Hepatocyte (in vitro differentiated cells): Measurements from ENCODE around the gene ZSCAN18. TPM values are rescaled to one million over a fixed set of nuclear protein-coding genes. Genes with fewer than 3 reads are reported as not detected.

ENCODE experiments used
- DNase-seq: peaks from one replicate; pipeline ENCODE4 v3.0.0-alpha.2; 2016; ENCODE audit warnings: low spot score
- H2AFZ ChIP-seq: fragments of 200-600 bp; sonication (generic); 2 replicates; pipeline ENCODE4 v1.6.0; 2016; ENCODE audit warnings: antibody characterized with exemption, mild to moderate bottlenecking
- H3K27ac ChIP-seq: fragments of 200-600 bp; sonication (generic); 2 replicates; pipeline ENCODE4 v1.5.1; 2016; ENCODE audit warnings: mild to moderate bottlenecking
- H3K27me3 ChIP-seq: fragments of 200-600 bp; sonication (generic); 2 replicates; pipeline ENCODE4 v1.6.1; 2016
- H3K36me3 ChIP-seq: fragments of 200-600 bp; sonication (generic); replicated peaks from 2 replicates; pipeline ENCODE4 v1.5.1; 2016; ENCODE audit warnings: low read depth; ENCODE audit not compliant: insufficient read depth
- H3K4me1 ChIP-seq: fragments of 200-600 bp; sonication (generic); 2 replicates; pipeline ENCODE4 v1.5.1; 2016; ENCODE audit warnings: mild to moderate bottlenecking, moderate library complexity; ENCODE audit not compliant: insufficient read depth
- H3K4me2 ChIP-seq: fragments of 200-600 bp; sonication (generic); 2 replicates; pipeline ENCODE4 v1.6.0; 2016
- H3K4me3 ChIP-seq: fragments of 200-600 bp; sonication (generic); 2 replicates; pipeline ENCODE4 v1.5.1; 2016; ENCODE audit warnings: mild to moderate bottlenecking
- H3K79me2 ChIP-seq: fragments of 200-600 bp; sonication (generic); 2 replicates; pipeline ENCODE4 v1.6.0; 2017; ENCODE audit warnings: mild to moderate bottlenecking
- H3K9me2 ChIP-seq: fragments of 200-600 bp; sonication (generic); replicated peaks from 2 replicates; pipeline ENCODE4 v1.6.0; 2017; ENCODE audit warnings: mild to moderate bottlenecking; ENCODE audit not compliant: insufficient read depth
- H3K9me3 ChIP-seq: fragments of 200-600 bp; sonication (generic); 2 replicates; pipeline ENCODE4 v1.5.1; 2016; ENCODE audit warnings: low read depth, mild to moderate bottlenecking
- H4K20me1 ChIP-seq: fragments of 200-600 bp; sonication (generic); 2 replicates; pipeline ENCODE4 v1.6.0; 2016; ENCODE audit warnings: mild to moderate bottlenecking; ENCODE audit not compliant: insufficient read depth, poor library complexity, severe bottlenecking
- EZH2 ChIP-seq: fragments of 200-600 bp; sonication (generic); IDR thresholded peaks from 2 replicates; pipeline ENCODE4 v1.6.1; 2016; ENCODE audit warnings: antibody characterized with exemption, mild to moderate bottlenecking, borderline replicate concordance
- EZH2phosphoT487 ChIP-seq: fragments of 200-600 bp; sonication (generic); IDR thresholded peaks from one replicate; pipeline ENCODE4 v1.6.1; 2018; ENCODE audit warnings: antibody characterized with exemption, mild to moderate bottlenecking, low read depth, moderate library complexity; ENCODE audit not compliant: unreplicated experiment, severe bottlenecking
- WGBS: methylation state at CpG from one replicate; pipeline ENCODE4 v1.1.6; 2016; ENCODE audit warnings: low lambda C conversion rate; ENCODE audit errors: missing lambda C conversion rate; 5-methylcytosine and 5-hydroxymethylcytosine counted together
- polyA plus RNA-seq: library from polyadenylated mRNA; unstranded; fragments of >200 nt; fragmentation: Nextera tagmentation; extraction: Ambion mirVana; gene quantifications from 2 replicates; pipeline ENCODE4 v1.2.1, GENCODE V29; 2016
- total RNA-seq: library from RNA; depleted of rRNA; stranded (reverse); fragments of >200 nt; gene quantifications from 2 replicates; pipeline ENCODE4 v1.2.3, GENCODE V29; 2014
- TF ChIP-seq, protein P1 (sequence below): fragments of 200-600 bp; sonication (generic); IDR thresholded peaks from 2 replicates; pipeline ENCODE4 v1.5.1; 2016; ENCODE audit warnings: antibody characterized with exemption, mild to moderate bottlenecking; ENCODE audit not compliant: poor library complexity

The ZSCAN18 gene
- total and polyA plus RNA-seq, 2 experiments from 2014 or later: 49.8 to 59.1 TPM

- TF ChIP-seq EZH2: no peak
- TF ChIP-seq, protein P1, sequence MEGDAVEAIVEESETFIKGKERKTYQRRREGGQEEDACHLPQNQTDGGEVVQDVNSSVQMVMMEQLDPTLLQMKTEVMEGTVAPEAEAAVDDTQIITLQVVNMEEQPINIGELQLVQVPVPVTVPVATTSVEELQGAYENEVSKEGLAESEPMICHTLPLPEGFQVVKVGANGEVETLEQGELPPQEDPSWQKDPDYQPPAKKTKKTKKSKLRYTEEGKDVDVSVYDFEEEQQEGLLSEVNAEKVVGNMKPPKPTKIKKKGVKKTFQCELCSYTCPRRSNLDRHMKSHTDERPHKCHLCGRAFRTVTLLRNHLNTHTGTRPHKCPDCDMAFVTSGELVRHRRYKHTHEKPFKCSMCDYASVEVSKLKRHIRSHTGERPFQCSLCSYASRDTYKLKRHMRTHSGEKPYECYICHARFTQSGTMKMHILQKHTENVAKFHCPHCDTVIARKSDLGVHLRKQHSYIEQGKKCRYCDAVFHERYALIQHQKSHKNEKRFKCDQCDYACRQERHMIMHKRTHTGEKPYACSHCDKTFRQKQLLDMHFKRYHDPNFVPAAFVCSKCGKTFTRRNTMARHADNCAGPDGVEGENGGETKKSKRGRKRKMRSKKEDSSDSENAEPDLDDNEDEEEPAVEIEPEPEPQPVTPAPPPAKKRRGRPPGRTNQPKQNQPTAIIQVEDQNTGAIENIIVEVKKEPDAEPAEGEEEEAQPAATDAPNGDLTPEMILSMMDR: no peak
- TF ChIP-seq EZH2phosphoT487: no peak
- WGBS: 60% methylated on average over 53 of the region's 54 CpGs
- Histone ChIP-seq H3K4me3 (no peak overlapping the region), H3K27me3 (no peaks in the 10 kb centered on the region), H3K4me2 (no peak overlapping the region), H3K36me3 (no peaks in the 10 kb centered on the region), H3K27ac (no peak overlapping the region), H4K20me1 (no peaks in the 10 kb centered on the region), H3K79me2 (no peaks in the 10 kb centered on the region), H3K9me2 (no peaks in the 10 kb centered on the region), H3K9me3 (no peaks in the 10 kb centered on the region), H3K4me1 (no peaks in the 10 kb centered on the region), H2AFZ (no peak overlapping the region)
- DNase-seq: no peak
Observed at GRCh38 chr19:58042495-58043340, 55.3 kb downstream of the ZSCAN18 start.

DNA sequence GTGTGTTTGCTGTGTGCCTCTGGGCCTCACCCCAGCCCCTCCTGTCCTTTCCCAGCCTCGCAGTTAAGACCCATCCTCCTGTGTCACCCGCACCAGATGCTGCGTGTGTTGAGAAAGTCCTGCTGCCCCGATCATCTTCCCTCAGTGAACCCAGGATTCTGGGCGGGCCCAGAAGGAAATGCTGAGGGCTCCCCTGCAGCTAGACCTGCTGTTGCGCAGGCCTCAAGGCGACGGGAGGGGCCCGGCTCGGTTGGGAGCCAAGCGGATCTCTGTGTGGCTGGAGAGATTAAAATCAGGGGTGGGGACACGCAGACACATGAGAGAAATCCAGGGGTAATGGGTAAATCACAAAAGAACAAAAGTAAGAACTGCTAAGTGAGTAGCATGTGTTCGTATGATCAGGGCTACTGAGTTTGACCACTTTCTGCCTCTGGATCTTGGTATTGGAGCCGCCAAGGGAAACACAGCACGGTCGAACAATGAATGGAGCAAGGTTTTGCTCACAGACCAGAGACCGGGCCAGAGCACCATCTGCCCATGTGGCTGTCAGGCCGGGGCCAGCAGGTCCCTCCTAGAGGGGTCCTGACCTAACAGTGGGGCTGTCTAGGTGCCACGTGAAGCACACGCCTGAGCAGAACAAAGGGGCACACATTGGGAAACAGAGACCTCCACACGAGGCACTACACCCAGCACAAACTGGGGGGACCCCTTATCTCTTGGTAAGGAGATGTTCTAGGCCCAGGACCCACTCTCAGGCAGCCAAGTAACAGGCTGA, 57.1 kb downstream of the ZSCAN18 start:
- Histone ChIP-seq H3K4me2 (no peak overlapping the region), H3K27ac (no peak overlapping the region), H3K27me3 (no peaks in the 10 kb centered on the region), H3K9me3 (no peaks in the 10 kb centered on the region), H2AFZ (no peak overlapping the region), H3K4me3 (no peak overlapping the region), H3K9me2 (no peaks in the 10 kb centered on the region), H3K4me1 (no peaks in the 10 kb centered on the region), H3K79me2 (no peaks in the 10 kb centered on the region), H4K20me1 (no peaks in the 10 kb centered on the region), H3K36me3 (no peaks in the 10 kb centered on the region)
- DNase-seq: no peak
- WGBS: 87% methylated on average over 21 of the region's 21 CpGs
- TF ChIP-seq, protein P1: no peak
- no peak for TF ChIP-seq EZH2phosphoT487
- no peak for TF ChIP-seq EZH2

DNA sequence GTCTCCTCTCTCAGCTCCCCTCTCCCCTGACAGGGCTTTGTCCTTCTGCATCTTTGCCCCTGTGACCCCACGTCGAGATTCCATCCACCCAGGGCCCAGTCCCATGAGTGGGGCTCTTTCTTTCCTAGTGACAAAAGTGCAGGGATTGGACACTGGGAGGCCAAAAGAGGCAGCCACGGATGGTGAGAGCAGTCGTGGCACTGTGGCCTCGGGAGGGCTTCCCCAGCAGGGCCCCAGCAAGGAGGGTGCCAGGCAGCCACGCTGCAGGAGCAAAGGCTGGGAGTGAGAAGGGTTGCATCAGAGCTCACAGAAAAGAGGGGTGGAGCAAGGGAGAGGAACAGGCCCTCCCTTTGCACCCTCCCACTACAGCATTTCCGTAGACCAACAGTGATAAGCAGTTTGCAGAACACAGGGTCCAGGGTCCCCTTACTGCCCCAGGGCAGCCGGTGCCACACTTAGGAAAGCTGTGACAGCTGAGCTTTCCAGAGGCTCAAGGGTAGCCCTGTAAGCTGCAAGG, 59.3 kb downstream of the ZSCAN18 start:
- Histone ChIP-seq H3K4me1 (no peaks in the 10 kb centered on the region), H4K20me1 (no peaks in the 10 kb centered on the region), H3K9me3 (no peaks in the 10 kb centered on the region), H3K79me2 (no peaks in the 10 kb centered on the region), H3K4me3 (no peak overlapping the region), H3K36me3 (no peaks in the 10 kb centered on the region), H3K4me2 (no peak overlapping the region), H3K9me2 (no peaks in the 10 kb centered on the region), H2AFZ (no peak overlapping the region), H3K27ac (no peak overlapping the region), H3K27me3 (no peaks in the 10 kb centered on the region)
- DNase-seq: peak; percentile 34
- 46% methylated on average over 8 of the region's 8 CpGs for WGBS
- TF ChIP-seq EZH2: no peak
